ENCODE results near the gene EIF2B5.

GRCh38 chr3:184160456-184160855 is 25.3 kb downstream of the EIF2B5 start:
- TF ChIP-seq CTCF (IDR thresholded peaks at IDR 0.05 in 2 of 3, conservative IDR thresholded peaks at IDR 0.05 in 1 of 3; ENCODE audit: insufficient read depth in 2 of 3, low read depth in 1 of 3, low read length in 3 of 3) (no peak), UBTF (IDR thresholded peaks at IDR 0.05; ENCODE audit: borderline replicate concordance in 1 of 2, low read depth in 2 of 2, low read length in 2 of 2) (no peak), HDAC6 (IDR thresholded peaks at IDR 0.05; ENCODE audit: low read depth, low read length) (no peak), POLR2AphosphoS2 (IDR thresholded peaks at IDR 0.05; ENCODE audit: low read length) (no peak)
